Fibroblast of skin of left biceps (primary cell): ENCODE measurements around the gene PCDHGA3.
"Not testable (repeated sequence)": the region's sequence is repeated elsewhere in the genome, so short reads cannot be mapped to it uniquely, and the experiment has no call there.

Experiments
- DNase-seq, 2 experiments: peaks; one replicate each; pipeline ENCODE4 v3.0.0-alpha.2; 2013; ENCODE audit warnings: low read depth in 2 of 2

The PCDHGA3 gene

GRCh38 chr5:141346017-141346416, 2.4 kb downstream of the PCDHGA3 start:
- DNase-seq: not testable (repeated sequence)

- no peak for DNase-seq
Observed at GRCh38 chr5:141349917-141350619, 6.4 kb downstream of the PCDHGA3 start, which contains the start of gene PCDHGB1. PCDHGB1 (plus strand) TSS chr5:141350099; CDS start chr5:141350261, 162 bp downstream.

DNA sequence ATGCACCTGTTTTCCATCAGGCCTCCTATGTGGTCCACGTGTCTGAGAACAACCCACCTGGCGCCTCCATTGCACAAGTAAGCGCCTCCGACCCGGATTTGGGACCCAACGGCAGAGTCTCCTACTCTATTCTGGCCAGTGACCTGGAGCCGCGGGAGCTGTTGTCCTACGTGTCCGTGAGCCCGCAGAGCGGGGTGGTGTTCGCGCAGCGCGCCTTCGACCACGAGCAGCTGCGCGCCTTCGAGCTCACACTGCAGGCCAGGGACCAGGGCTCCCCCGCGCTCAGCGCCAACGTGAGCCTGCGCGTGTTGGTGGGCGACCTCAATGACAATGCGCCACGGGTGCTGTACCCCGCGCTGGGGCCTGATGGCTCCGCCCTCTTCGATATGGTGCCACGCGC, 8.0 kb downstream of the PCDHGA3 start:
- DNase-seq: no peak

GRCh38 chr5:141354900-141355469, 11.4 kb downstream of the PCDHGA3 start, which contains the start of gene PCDHGA4:
PCDHGA4 (plus strand) TSS chr5:141355021; CDS start chr5:141355108, 87 bp downstream.
- no peak for DNase-seq

- no peak for DNase-seq
Observed at GRCh38 chr5:141355641-141356040, 12.0 kb downstream of the PCDHGA3 start.

- DNase-seq: no peak
Observed at GRCh38 chr5:141356133-141356532, 12.5 kb downstream of the PCDHGA3 start.

DNA sequence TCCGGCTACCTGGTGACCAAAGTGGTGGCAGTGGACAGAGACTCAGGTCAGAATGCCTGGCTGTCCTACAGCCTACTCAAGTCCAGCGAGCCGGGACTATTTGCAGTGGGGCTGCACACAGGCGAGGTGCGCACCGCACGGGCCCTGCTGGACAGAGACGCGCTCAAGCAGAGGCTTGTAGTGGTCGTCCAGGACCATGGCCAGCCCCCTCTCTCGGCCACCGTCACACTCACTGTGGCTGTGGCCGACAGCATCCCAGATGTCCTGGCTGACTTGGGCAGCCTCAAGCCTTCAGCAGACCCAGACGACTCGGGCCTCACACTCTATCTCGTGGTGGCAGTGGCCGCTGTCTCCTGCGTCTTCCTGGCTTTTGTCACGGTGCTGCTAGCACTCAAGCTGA, 13.3 kb downstream of the PCDHGA3 start:
- no peak for DNase-seq

GRCh38 chr5:141359790-141360426, 16.3 kb downstream of the PCDHGA3 start, which contains the start of gene PCDHGB2:
PCDHGB2 (plus strand) TSS chr5:141359994; CDS start chr5:141360136, 142 bp downstream.
- DNase-seq: no peak

DNA sequence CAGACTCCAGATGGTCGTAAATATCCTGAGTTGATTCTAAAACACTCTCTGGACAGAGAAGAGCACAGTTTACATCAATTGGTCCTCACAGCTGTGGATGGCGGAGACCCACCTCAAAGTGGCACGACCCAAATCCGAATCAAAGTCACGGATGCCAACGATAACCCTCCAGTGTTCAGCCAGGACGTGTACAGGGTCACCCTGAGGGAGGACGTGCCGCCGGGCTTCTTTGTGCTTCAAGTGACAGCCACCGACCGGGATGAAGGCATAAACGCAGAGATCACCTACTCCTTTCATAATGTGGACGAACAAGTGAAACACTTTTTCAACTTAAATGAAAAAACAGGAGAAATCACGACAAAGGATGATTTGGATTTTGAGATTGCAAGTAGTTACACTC, 17.1 kb downstream of the PCDHGA3 start:
- no peak for DNase-seq

DNA sequence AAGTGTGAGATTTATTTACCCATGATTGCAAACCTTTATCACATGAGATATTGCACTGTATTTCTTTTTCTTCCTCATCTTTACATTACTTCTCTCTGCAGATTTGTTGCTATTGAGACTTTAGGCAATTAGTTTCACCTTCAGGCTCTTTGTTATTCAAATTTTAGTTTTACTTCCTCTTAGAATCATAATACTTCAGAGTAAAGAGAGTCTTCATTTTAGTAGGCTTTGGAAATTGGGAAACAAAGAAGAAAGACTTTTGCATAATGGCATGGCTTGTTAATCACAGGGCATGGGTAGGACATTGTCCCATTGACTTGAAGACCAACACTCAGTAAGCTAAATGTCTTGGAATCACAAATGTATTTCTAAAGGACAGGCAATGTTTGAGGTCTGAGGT, 19.1 kb downstream of the PCDHGA3 start:
- DNase-seq: no peak

DNA sequence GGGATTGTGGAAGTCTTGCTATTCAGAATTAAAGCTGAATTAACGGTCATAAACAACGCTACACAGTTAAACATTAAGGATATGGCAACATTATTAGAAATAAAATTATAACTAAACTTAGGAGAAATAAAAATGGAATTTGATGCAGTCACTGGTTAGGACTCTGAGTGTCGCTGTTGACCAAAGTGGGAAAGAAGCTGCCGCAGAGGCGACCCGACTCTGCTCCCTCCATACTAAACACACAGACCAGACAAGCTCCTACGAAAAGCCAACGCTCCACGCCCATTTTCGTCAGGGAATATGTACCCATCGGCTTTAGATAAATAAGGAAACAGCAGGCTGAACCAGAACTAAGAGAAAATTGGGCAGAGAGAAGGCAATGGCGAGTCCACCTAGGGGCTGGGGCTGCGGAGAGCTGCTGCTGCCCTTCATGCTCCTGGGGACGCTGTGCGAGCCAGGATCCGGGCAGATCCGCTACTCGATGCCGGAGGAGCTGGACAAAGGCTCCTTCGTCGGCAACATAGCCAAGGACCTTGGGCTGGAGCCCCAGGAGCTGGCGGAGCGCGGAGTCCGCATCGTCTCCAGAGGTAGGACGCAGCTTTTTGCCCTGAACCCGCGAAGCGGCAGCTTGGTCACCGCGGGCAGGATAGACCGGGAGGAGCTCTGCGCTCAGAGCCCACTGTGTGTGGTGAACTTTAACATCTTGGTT, 20.5 kb downstream of the PCDHGA3 start, which contains the start of gene PCDHGA5:
Gene PCDHGA5 (plus strand): TSS at position 211 of the 709 bp plus-strand sequence. CDS start 169 bp downstream, at position 380.
- no peak for DNase-seq

DNA sequence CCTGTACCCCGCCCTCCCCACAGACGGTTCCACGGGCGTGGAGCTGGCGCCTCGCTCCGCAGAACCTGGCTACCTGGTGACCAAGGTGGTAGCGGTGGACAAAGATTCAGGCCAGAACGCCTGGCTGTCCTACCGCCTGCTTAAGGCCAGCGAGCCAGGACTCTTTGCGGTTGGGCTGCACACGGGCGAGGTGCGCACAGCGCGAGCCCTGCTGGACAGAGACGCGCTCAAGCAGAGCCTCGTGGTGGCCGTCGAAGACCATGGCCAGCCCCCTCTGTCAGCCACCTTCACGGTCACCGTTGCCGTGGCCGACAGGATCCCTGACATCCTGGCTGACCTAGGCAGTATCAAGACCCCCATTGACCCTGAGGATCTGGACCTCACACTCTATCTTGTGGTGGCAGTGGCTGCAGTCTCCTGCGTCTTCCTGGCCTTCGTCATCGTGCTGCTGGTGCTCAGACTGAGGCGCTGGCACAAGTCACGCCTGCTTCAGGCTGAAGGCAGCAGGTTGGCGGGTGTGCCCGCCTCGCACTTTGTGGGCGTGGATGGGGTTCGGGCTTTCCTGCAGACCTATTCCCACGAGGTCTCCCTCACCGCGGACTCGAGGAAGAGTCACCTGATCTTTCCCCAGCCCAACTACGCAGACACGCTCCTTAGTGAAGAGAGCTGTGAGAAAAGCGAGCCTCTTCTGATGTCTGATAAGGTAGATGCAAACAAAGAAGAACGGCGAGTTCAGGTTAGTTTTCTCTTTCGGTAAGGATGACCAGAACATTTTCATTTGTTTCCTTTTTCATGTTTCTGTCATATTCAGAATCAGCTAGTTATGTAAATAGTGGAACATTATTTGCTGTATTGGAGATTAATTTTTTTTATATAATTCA, 22.6 kb downstream of the PCDHGA3 start:
- no peak for DNase-seq

DNA sequence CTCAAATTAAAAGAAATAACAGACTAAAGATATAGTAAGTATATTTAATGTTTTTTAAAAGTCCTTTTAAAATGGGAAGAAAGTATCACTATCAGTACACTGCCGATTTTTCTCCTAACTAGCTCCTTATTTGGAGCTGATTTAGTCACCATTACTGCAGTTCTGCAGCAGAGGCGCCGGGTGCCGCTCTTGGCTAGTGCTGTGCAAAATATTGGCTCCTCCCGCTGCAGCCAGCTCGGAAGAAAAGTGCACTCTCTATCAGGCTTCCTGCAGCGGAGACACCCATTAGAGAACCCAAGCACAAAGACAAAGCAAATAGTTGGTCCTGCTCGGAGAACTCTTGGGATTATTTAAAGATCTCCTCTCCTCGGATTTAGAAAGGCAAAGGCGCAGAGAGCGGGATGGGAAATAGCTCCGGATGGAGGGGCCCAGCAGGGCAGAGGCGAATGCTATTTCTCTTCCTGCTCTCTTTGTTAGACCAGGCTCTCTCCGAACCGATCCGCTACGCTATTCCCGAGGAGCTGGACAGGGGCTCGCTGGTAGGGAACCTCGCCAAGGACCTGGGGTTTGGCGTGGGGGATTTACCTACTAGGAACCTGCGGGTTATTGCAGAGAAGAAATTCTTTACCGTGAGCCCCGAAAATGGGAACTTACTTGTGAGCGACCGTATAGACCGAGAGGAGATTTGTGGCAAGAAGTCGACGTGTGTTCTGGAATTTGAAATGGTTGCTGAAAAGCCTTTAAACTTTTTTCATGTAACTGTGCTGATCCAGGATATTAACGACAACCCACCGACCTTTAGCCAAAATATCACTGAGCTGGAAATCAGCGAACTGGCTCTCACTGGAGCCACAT, 26.6 kb downstream of the PCDHGA3 start, which contains the start of gene PCDHGB3:
Gene PCDHGB3 (plus strand): TSS at position 249 of the 855 bp plus-strand sequence. CDS start 153 bp downstream, at position 402.
- no peak for DNase-seq

- DNase-seq: no peak
Observed at GRCh38 chr5:141371572-141372475, 28.2 kb downstream of the PCDHGA3 start.

DNA sequence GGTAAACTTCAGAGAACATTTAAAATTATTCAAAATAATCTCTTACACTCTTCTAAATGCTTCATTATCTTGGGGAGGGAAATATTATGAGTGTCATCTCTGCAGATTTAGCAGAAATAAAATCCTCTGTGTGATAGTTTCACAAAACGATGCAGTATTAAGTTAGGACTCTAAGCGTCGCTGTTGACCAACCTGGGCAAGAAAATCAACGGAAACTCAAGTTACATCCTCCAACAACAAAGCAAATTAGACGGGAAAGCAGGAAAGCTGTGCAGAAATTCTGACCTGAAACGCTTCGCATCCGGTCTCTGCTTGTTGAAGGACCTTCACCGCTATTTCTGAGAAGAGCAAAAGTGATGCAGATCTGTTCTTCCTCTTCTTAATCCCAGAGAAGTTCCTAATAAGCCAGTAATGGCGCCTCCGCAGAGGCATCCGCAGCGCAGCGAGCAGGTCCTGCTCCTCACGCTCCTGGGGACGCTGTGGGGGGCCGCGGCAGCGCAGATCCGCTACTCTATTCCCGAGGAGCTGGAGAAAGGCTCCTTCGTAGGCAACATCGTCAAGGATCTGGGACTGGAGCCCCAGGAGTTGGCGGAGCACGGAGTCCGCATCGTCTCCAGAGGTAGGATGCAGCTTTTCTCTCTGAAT, 30.2 kb downstream of the PCDHGA3 start, which contains the start of gene PCDHGA6:
Gene PCDHGA6 (plus strand): TSS at position 219 of the 645 bp plus-strand sequence. CDS start 193 bp downstream, at position 412.
- DNase-seq: no peak

- DNase-seq: no peak
Observed at GRCh38 chr5:141374627-141375026, 31.0 kb downstream of the PCDHGA3 start.

GRCh38 chr5:141375444-141376155, 32.0 kb downstream of the PCDHGA3 start:
- not testable (repeated sequence) for DNase-seq
